Measurements from ENCODE around the gene CEP85. TPM values are rescaled to one million over a fixed set of nuclear protein-coding genes. Genes with fewer than 3 reads are reported as not detected.

CEP85 gene
- total RNA-seq, 1 experiment from 2014 or later, result 27.0 TPM

DNA sequence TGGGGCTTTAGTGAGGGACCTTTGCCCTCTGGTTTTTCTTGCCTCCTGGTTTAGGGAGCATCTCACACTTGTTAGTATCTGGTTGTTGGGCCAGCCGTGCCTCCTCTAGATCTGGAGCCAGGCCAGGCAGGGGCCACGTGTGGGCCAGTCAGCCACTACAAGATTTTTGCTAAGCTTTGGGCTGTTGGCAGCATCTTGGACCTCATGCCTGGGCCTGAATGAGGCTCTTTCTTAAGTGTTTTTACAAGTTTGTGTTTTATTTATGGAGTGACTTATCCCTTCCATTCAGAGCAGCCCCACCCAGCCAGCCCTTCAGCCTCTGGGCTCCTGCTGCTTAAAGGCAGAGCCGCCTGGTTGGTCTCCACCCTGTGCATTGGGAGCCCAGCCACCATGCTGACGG is 44.3 kb downstream of the CEP85 start:
- DNase-seq (ENCODE audit: low spot score), result peak; percentile 85

DNA sequence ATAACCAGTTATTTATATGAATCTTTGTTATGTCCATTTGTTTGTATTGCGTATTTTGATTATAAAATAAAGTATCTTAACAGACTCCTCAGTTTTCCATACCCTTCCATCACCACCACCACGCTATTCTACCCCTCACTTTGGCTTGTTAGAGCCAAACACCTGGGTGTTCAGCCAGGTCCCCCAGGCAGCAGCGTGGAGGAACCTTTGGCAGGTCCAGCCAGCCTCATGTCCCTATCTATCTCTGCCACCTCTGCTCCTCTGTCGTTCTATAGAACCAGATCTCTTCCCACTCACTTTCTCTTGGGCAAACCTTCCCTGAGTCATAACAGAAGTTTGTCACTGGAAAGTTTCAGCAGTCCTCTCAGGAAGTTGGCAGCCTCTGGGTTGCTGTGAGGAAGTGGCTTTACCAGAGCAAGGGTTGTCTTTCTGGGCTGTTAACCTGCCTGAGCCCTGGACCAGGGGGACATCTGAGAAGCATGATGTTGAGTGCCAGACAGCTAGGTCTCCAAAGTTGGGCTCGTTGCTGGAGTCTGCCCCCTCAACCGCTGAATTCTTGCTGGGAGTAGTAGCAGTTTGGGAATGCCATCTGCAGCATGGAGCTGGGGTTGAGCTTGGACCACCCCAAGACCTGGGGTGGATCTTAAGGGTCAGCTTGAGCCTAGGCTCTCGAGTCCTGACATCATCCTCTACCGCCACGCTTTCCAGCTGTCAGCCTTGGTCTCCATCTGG is 44.9 kb downstream of the CEP85 start:
- DNase-seq (ENCODE audit: low spot score), result peak; percentile 75

DNA sequence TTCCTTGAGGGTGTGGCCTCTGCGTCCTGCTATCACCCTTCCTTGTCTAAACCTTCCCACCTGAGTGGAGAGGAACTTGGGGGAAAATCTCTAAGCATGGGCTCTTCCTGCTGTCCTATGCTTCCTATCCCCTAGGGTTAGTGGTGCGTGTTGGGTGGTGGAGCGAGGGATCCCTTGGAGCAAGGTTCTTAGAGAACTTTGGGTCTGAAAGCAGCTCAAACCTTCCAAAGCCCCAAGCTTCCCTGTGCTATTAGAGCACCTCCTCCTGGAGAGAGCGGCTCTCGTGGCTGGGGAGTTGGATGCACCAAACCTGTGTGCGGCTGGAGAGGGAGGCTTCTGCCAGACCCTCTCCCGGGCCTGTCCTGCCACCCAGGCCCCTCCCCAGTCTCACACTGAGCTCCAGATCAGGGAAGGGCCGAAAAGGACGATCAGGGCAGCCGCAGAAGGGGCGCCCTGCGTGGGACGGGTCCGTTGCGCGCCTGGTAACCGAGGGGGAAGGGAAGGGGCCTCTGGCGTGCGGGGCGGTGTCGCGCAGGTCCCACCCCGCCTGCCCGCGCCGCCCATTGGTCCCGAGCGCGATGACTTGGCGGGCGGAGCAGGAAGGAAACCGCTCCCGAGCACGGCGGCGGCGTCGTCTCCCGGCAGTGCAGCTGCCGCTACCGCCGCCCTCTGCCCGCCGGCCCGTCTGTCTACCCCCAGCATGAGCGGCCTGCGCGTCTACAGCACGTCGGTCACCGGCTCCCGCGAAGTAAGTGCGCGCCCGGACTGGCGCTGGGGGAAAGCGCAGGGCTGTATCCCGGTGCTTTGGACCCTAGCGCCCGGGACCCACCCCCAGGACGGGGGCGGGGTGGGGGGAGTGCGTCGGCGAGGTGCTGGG is 45.7 kb downstream of the CEP85 start, which contains the start of gene SH3BGRL3:
Gene SH3BGRL3, plus strand, starts transcription at position 631 of the 877 bp plus-strand sequence. Its CDS starts 70 bp downstream, at position 701.
- DNase-seq (ENCODE audit: low spot score), result peak; percentile 89

DNA sequence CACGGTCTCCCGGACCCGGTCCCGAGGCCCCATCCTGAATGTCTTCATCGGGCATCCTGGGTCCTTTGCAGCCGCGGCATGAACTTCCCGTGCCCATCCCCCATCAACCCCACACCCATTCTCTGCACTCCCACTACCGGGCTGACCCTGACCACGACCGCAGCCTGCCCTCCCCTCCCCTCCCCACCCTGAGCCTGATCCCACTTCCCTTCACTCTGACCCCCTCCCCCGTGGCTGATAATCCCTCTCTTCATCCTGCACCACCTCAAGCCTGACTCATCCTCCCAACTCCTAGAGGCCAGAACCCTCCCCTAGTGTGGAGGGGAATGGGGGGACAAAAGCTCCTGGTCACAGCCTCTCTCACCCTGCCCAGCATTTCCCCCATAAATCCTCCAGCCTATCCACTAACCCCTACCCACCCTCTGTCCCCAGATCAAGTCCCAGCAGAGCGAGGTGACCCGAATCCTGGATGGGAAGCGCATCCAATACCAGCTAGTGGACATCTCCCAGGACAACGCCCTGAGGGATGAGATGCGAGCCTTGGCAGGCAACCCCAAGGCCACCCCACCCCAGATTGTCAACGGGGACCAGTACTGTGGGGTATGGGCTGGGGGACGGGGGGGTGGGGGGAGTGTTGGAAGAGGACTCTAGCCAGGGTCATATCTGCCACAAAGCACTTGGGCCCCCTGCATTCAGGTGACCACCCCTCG is 46.5 kb downstream of the CEP85 start:
- DNase-seq (ENCODE audit: low spot score), result peak; percentile 19

DNA sequence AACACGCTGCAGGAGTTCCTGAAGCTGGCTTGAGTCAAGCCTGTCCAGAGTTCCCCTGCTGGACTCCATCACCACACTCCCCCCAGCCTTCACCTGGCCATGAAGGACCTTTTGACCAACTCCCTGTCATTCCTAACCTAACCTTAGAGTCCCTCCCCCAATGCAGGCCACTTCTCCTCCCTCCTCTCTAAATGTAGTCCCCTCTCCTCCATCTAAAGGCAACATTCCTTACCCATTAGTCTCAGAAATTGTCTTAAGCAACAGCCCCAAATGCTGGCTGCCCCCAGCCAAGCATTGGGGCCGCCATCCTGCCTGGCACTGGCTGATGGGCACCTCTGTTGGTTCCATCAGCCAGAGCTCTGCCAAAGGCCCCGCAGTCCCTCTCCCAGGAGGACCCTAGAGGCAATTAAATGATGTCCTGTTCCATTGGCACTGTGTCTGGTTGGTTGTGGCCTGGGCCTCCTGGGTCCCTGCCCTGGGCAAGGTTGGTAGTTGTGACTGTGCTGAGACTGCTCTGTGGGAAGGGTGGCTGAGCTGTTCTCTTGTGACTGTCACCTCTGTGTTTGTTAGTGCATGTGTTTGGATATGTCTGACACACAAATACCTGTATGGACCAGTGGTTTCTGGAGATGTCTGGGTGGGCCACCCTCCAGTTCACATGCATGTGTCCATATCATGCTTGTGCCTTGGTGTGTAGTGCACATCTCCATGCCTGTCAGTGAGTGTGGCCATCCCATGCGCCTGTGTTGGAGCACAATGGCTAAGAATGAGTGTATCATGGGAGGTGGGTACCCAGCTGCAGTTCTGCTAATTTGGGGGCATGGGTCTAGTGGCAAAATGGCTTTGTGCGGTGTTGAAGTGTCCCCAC is 47.3 kb downstream of the CEP85 start:
- peak; percentile 19 for DNase-seq (ENCODE audit: low spot score)

- peak; percentile 32 for DNase-seq (ENCODE audit: low spot score)
Observed at GRCh38 chr1:26281971-26282370, 48.0 kb downstream of the CEP85 start.

DNA sequence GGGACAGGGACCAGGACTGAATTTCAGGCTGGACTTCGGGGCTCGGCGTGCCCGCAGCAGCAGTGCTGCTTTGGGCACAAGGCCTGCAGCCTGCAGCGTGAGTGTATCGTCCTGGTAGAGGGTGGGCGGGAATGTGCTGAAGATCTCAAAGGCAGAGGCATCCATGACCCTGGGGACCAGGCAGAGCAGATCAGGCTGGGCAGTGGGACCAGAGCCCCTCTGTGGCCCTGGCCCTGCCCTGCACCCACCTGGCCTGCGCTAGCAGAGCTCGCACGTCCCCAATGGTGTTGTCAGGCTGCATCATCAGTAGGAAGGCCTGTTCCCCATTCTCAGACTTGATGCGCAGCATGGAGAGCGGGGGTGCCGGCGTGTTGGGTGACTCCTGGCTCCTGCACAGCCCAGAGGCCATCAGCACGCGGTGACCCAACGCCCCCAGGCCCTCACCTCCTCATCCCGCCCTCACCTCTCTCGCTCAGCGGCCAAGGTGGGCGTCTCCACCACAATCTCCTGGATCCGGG is 48.5 kb downstream of the CEP85 start:
- DNase-seq (ENCODE audit: low spot score), result peak; percentile 3

DNA sequence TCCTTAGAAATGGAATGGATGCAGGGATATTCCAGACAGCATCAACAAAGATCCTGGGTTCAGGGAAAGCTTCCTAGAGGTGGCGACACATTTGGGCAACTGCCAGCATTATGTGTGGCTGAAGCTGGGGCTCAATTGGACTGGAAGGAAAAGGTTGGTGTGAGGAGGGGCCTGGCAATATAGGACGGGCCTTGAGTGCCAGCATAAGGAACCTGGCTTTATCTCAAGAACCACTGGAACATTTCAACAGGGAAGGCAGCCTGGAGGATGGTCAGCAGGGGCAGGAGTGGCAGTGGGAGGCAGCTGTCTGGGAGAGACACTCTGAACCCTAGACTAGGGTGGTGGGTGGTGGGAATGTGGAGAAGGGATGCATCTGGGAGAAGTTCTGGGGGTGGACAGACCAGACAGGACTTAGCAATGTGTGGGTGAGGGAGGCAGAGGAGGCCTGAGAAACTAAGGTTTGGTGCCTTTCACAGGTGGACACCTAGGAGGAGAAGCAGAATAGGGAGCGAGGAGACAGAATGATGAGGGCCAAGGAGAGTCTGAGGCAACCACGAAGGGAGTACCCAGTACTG is 49.4 kb downstream of the CEP85 start:
- no peak for DNase-seq (ENCODE audit: low spot score)

GRCh38 chr1:26283871-26284596 is 50.0 kb downstream of the CEP85 start:
- DNase-seq (ENCODE audit: low spot score), result no peak

DNA sequence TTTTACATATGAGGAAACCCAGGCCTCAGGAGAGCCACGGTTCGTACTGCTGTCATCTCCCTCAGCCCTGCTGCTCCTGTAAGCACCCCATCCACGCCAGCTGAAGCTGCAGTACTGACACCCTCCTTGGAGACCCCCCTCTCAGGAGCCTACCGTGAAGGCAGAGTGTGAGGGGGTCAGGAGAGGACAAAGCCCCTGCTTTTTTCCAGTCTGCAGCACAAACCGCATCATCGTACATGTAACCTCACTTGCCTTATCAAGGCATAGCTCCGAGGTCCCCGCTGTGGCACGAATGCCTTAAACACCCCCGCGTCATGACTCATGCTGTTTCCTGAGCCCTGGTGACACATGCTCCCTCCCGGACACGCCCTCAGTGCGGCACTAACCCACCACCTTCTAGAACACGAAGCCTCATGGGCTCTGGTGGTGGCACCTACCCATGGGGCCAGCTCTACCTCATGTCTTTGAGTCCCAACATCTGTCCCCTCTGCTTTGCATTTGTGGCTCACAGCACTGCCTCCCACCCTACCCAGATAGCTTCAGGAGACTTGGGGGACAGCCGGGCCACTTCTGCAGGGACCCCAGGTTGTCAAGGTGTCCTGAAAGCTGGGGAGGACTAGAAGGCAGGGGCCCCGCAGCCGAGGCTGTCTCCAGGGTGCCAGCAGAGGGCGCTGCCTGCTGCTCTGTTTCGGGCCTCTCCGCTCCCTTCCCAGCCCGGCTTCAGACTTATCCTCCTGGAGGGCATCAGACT is 50.8 kb downstream of the CEP85 start:
- peak; percentile 89 for DNase-seq (ENCODE audit: low spot score)

DNA sequence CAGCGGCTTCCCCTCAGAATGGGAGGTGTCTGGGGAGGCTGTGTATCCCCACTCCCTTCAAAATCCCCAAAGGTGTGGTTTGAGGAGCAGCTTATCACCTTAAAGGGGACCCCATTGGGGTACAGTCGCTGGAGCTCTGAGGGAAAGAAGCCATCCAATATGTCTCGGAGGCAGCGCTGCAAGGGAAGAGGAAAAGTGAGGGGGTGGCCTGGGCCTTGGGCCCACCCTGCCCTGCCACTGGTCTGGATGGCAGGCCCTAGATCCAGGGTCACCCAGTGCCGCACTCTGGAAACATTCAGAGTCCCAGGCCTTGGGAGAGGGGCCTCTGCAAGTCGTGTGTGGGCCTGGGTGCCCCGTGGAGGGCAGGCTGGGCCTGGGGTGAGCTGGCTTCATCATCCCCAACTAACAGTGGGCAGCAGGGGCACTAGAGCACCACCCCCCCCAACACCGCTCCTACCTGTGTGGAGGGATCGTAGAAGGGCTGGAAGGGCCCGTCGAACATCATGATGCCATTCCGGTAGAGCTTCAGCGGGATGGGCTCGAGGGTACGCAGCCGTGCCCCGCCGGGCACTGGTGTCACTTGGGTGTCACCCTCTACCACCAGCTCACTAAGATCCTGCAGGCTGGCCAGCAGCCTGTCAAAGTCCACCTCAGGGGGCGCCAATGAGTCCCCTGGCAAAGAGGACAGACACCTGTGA is 51.5 kb downstream of the CEP85 start:
- peak; percentile 61 for DNase-seq (ENCODE audit: low spot score)

DNA sequence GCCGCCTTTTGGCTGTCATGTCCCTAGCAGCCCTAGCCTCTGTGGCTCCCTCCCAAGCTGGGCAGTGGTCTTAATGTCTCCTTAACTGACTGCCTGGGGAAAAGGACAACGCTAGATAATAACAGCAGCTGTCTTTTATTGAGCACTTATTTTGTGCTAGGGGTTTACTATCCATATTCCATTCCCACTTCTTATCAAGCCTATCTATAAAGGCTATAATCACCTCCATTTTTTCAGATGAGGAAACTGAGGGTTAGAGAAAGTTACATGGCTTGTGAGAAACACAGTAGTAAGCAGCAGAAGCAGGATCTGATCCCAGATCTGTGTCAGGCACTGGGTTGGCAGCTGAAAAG is 52.0 kb downstream of the CEP85 start:
- DNase-seq (ENCODE audit: low spot score), result no peak

- DNase-seq (ENCODE audit: low spot score), result no peak
Observed at GRCh38 chr1:26287033-26287711, 53.2 kb downstream of the CEP85 start.

DNA sequence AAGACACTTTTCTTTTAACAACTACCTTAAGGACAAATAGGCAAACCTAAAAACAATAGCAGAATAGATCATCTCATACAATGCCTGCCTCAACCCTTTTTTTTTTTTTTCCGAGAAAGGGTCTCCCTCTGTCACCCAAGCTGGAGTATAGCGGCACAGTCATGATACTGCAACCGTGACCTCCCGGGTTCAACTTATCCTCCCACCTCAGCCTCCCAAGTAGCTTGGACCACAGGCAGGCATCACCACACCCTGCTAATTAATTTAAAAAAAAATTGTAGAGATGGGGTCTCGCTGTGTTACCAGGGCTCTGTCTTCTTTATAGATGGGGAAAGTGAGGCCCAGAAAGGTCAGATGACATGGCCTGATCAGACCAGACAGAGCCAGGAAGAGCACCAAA is 53.8 kb downstream of the CEP85 start:
- DNase-seq (ENCODE audit: low spot score), result no peak

GRCh38 chr1:26288311-26288941 is 54.4 kb downstream of the CEP85 start:
- no peak for DNase-seq (ENCODE audit: low spot score)

DNA sequence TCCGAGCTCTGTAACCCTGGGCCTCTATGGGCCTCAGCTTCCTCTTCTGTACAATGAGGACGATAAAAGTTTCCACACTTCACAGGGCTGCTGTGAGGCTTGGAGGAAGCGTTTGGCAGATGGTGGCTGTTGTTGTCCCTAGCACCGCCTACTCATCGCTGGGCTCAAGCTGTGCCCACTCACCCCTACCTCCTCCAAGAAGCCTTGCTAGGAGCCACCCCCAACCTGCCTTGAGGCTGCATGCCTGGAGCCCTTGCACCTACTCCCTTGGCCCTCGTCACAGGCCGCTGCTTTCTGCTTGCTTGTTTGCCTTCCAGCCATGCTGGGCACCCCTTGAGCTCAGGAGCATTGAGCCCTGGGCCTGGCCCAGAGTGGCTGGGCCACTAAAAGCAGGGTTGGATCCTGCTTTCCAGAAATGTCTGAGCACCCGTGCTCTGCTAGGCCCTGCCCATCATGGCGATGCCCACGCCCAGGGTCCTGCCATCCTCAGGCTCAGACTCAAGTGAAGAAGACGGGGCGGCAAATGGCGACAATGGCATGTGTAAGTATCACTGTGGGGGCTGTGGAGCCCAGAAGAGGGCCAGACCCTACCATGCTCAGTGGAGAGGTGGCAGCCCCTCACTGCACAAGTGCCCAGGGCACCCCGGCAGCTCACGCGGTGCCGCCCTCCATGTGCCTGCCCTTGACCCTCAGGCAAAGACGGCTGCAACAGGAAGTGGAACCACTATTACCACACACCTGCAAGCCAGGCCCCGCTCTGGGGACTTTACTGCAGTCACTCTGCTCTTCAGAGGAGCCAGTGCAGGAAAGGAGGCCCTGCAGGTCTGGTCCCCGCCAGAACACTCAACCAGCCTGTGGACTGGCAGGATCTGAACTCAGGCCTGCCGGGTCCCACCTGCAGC is 55.4 kb downstream of the CEP85 start:
- DNase-seq (ENCODE audit: low spot score), result no peak
